H1 (cell line): ENCODE results near the gene ARPP19. TPM values are rescaled to one million over a fixed set of nuclear protein-coding genes. Genes with fewer than 3 reads are reported as not detected.

Experiments used
- CTCF ChIA-PET: fragments of 300-600 bp; sonication (Branson Sonifier 250); formaldehyde crosslinking; loops from one replicate; lab custom pipeline; 2021; ENCODE audit not compliant: partially characterized antibody; lab: Charles Lee
- POLR2A ChIA-PET: fragments of 300-600 bp; sonication (Branson Sonifier 250); formaldehyde crosslinking; loops from one replicate; lab custom pipeline; 2021; ENCODE audit warnings: inconsistent platforms; ENCODE audit not compliant: partially characterized antibody; lab: Charles Lee
- DNase-seq, 2 experiments: peaks; one replicate each; pipeline versions ENCODE4 v3.0.0 to v3.0.0-alpha.2; 2010 to 2022; ENCODE audit warnings: low spot score in 2 of 2, low read depth in 1 of 2, mixed read lengths in 1 of 2
- FAIRE-seq: peaks from 2 replicates; lab custom pipeline; 2011; peaks lifted over from hg19 to GRCh38; lab: Jason Lieb, UNC
- H2AFZ ChIP-seq: 2 replicates; pipeline ENCODE4 v1.8.1; 2012; ENCODE audit warnings: low read length, inconsistent platforms
- H2AK5ac ChIP-seq: 2 replicates; pipeline ENCODE4 v1.6.1; 2013; ENCODE audit warnings: low read depth, low read length
- H2BK120ac ChIP-seq: replicated peaks from 2 replicates; pipeline ENCODE3; 2013; ENCODE audit warnings: low read depth, low read length, inconsistent platforms
- H2BK12ac ChIP-seq: 2 replicates; pipeline ENCODE4 v1.6.1; 2013; ENCODE audit warnings: low read depth, low read length
- H2BK15ac ChIP-seq: 2 replicates; pipeline ENCODE4 v1.6.1; 2013; ENCODE audit warnings: low read length
- H2BK20ac ChIP-seq: 2 replicates; pipeline ENCODE4 v1.6.1; 2013; ENCODE audit warnings: low read length
- H2BK5ac ChIP-seq: 2 replicates; pipeline ENCODE4 v1.6.1; 2013; ENCODE audit warnings: low read depth, low read length
- H3K14ac ChIP-seq: 2 replicates; pipeline ENCODE4 v1.6.1; 2013; ENCODE audit warnings: inconsistent platforms; ENCODE audit not compliant: insufficient read length
- H3K18ac ChIP-seq: 2 replicates; pipeline ENCODE4 v1.6.1; 2013; ENCODE audit warnings: low read length; ENCODE audit errors: extremely low read depth
- H3K23ac ChIP-seq: 2 replicates; pipeline ENCODE4 v1.6.1; 2013; ENCODE audit warnings: inconsistent platforms; ENCODE audit not compliant: insufficient read length
- H3K23me2 ChIP-seq: 2 replicates; pipeline ENCODE4 v1.6.1; 2013; ENCODE audit warnings: low read depth, low read length
- H3K27ac ChIP-seq: 2 replicates; pipeline ENCODE4 v1.6.1; 2011; ENCODE audit warnings: low read depth, low read length, inconsistent platforms
- H3K27me3 ChIP-seq, 4 experiments: replicated peaks in 1 of 4; 1 replicate in 1 of 4; 2 replicates in 3 of 4; pipeline versions ENCODE4 v1.6.1 to v1.8.1; 2011 to 2013; ENCODE audit warnings: low read length in 3 of 4, mild to moderate bottlenecking in 3 of 4, inconsistent platforms in 2 of 4, mixed read lengths in 2 of 4, moderate library complexity in 1 of 4; ENCODE audit not compliant: control insufficient read depth in 3 of 4, insufficient read depth in 3 of 4; ENCODE audit errors: extremely low read depth in 1 of 4
- H3K36me3 ChIP-seq, 4 experiments: 2 replicates each; pipeline versions ENCODE4 v1.6.1 to v1.8.1; 2011 to 2013; ENCODE audit warnings: mild to moderate bottlenecking in 4 of 4, low read length in 3 of 4, moderate library complexity in 2 of 4, control low read depth in 1 of 4, inconsistent platforms in 1 of 4; ENCODE audit not compliant: insufficient read depth in 4 of 4, control insufficient read depth in 2 of 4
- H3K4ac ChIP-seq: replicated peaks from 2 replicates; pipeline ENCODE3; 2013; ENCODE audit warnings: low read length, low read depth, mixed read lengths, inconsistent platforms; ENCODE audit not compliant: insufficient read length
- H3K4me1 ChIP-seq, 4 experiments: replicated peaks in 1 of 4; 1 replicate in 1 of 4; 2 replicates in 3 of 4; pipeline versions ENCODE4 v1.6.1 to v1.8.1; 2011 to 2013; ENCODE audit warnings: low read length in 3 of 4, inconsistent platforms in 2 of 4, mixed read lengths in 1 of 4; ENCODE audit not compliant: insufficient read depth in 4 of 4, control insufficient read depth in 3 of 4
- H3K4me2 ChIP-seq, 2 experiments: 2 replicates each; pipeline versions ENCODE4 v1.6.1 to v1.8.1; 2011 to 2013; ENCODE audit warnings: low read depth in 2 of 2, low read length in 2 of 2, control low read depth in 1 of 2, inconsistent platforms in 1 of 2, mild to moderate bottlenecking in 1 of 2; ENCODE audit not compliant: insufficient read depth in 1 of 2
- H3K4me3 ChIP-seq, 4 experiments: fragments of 200-600, 300-600 bp in 1 of 4; sonication (generic), shearing (Covaris generic), sonication (Bioruptor Twin) in 1 of 4; 2 replicates each; pipeline versions ENCODE4 v1.5.1 to v1.8.1; 2011 to 2016; ENCODE audit warnings: low read length in 4 of 4, low read depth in 3 of 4, control low read depth in 2 of 4, inconsistent platforms in 2 of 4, mild to moderate bottlenecking in 2 of 4, mixed read lengths in 1 of 4, moderate library complexity in 1 of 4; ENCODE audit not compliant: insufficient read depth in 2 of 4; ENCODE audit errors: extremely low read depth in 1 of 4
- H3K56ac ChIP-seq: replicated peaks from 2 replicates; pipeline ENCODE3; 2013; ENCODE audit warnings: low read depth, mild to moderate bottlenecking, mixed read lengths, low read length, inconsistent platforms; ENCODE audit not compliant: insufficient read length
- H3K79me1 ChIP-seq: 2 replicates; pipeline ENCODE4 v1.6.1; 2013; ENCODE audit warnings: low read depth, low read length, control low read depth
- H3K79me2 ChIP-seq, 2 experiments: 2 replicates each; pipeline versions ENCODE4 v1.6.1 to v1.8.1; 2012 to 2013; ENCODE audit warnings: low read length in 2 of 2, mild to moderate bottlenecking in 2 of 2, inconsistent platforms in 1 of 2; ENCODE audit not compliant: insufficient read depth in 2 of 2, control insufficient read depth in 1 of 2
- H3K9ac ChIP-seq, 4 experiments: replicated peaks in 1 of 4; 1 replicate in 1 of 4; 2 replicates in 3 of 4; pipeline versions ENCODE4 v1.6.1 to v1.8.1; 2011 to 2013; ENCODE audit warnings: low read depth in 3 of 4, low read length in 3 of 4, control low read depth in 2 of 4, mild to moderate bottlenecking in 2 of 4, moderate library complexity in 2 of 4, inconsistent platforms in 1 of 4; ENCODE audit errors: extremely low read depth in 1 of 4
- H3K9me3 ChIP-seq, 2 experiments: 2 replicates each; pipeline versions ENCODE4 v1.6.1 to v1.8.1; 2012 to 2013; ENCODE audit warnings: mild to moderate bottlenecking in 2 of 2, moderate library complexity in 2 of 2, control low read depth in 1 of 2, inconsistent platforms in 1 of 2, low read depth in 1 of 2, low read length in 1 of 2, mixed read lengths in 1 of 2; ENCODE audit not compliant: insufficient read depth in 2 of 2
- H4K20me1 ChIP-seq, 2 experiments: replicated peaks in 1 of 2; 2 replicates each; pipeline versions ENCODE3 to v1.8.1; 2011 to 2013; ENCODE audit warnings: inconsistent platforms in 2 of 2, low read length in 2 of 2, mild to moderate bottlenecking in 1 of 2; ENCODE audit not compliant: insufficient read depth in 2 of 2, control insufficient read depth in 1 of 2
- H4K5ac ChIP-seq: 2 replicates; pipeline ENCODE4 v1.6.1; 2013; ENCODE audit warnings: low read length, low read depth, mixed read lengths, inconsistent platforms; ENCODE audit not compliant: insufficient read length
- H4K8ac ChIP-seq: 2 replicates; pipeline ENCODE4 v1.8.0; 2013; ENCODE audit warnings: mild to moderate bottlenecking, moderate library complexity, low read length, inconsistent platforms; ENCODE audit not compliant: insufficient read depth; ENCODE audit errors: extremely low read depth
- H4K91ac ChIP-seq: replicated peaks from 2 replicates; pipeline ENCODE3; 2013; ENCODE audit warnings: low read length, mixed read lengths, inconsistent platforms; ENCODE audit not compliant: insufficient read length
- MAFK ChIP-seq: IDR thresholded peaks from 2 replicates; pipeline ENCODE4 v1.6.1; 2012; ENCODE audit warnings: low read depth, mild to moderate bottlenecking, improper control_type of control experiment, low read length
- YY1 ChIP-seq: IDR thresholded peaks from 2 replicates; pipeline ENCODE4 v1.6.1; 2011; ENCODE audit warnings: low read depth, mild to moderate bottlenecking, low read length
- polyA plus RNA-seq, 7 experiments: library from polyadenylated mRNA; depleted of rRNA in 3 of 7; stranded (reverse) in 5 of 7; unstranded in 2 of 7; fragments of >200 nt in 5 of 7; fragments of 200-250 nt in 2 of 7; gene quantifications; 1 replicate in 5 of 7; 2 replicates in 1 of 7; 4 replicates in 1 of 7; pipeline versions ENCODE4 v1.2.1 to v1.2.3, GENCODE V29; 2011 to 2013; ENCODE audit warnings: missing spikeins in 2 of 7, mixed read lengths in 2 of 7
- total RNA-seq: library from RNA; stranded (reverse); fragmentation: NEBNext Ultra II Directional; extraction: Animal tissue kit (Norgen Biotek cat#: 25700); gene quantifications from 2 replicates; pipeline ENCODE4 v1.2.1, GENCODE V29; 2021

The ARPP19 gene
- total and polyA plus RNA-seq, 2 of the 8 experiments (the other 6 are each of a cell fraction or from before 2014, with no cell fraction given): 81.9 to 274 TPM

GRCh38 chr15:52520421-52520820, 48.4 kb downstream of the ARPP19 start:
- H2BK120ac ChIP-seq: no peak overlapping the region
- no peak overlapping the region for H3K4me2 ChIP-seq
- no peak overlapping the region for H3K18ac ChIP-seq
- ChIA-PET POLR2A (interaction anchor here (0.6 to 1.7 kb wide), 4 partner anchors 9 to 42 kb away, joined by 3 to 4 read pairs (median 3); partner anchors contain the start of gene MYO5A), CTCF (interaction anchor here (1.1 to 1.2 kb wide), 2 partner anchors 215 to 357 kb away, joined by 3 to 4 read pairs; no protein-coding TSS in a partner anchor)
- H3K4me1 ChIP-seq: peaks cover 0 to 4% (median 2%) of the 10 kb centered on the region in 4 experiments; a peak in 4 of 7 replicates
- H3K36me3 ChIP-seq: no peaks in the 10 kb centered on the region
- no peak overlapping the region for H4K5ac ChIP-seq
- no peaks in the 10 kb centered on the region for H3K27me3 ChIP-seq
- no peak overlapping the region for H2BK5ac ChIP-seq
- no peak overlapping the region for H3K4ac ChIP-seq
- FAIRE-seq (no peak), DNase-seq (no peak)
- no peaks in the 10 kb centered on the region for H4K20me1 ChIP-seq
- TF ChIP-seq YY1 (no peak), MAFK (no peak)
- no peak overlapping the region for H3K56ac ChIP-seq
- H2BK12ac ChIP-seq: no peak overlapping the region
- H3K79me1 ChIP-seq: no peaks in the 10 kb centered on the region; the same call in 1 of the 2 replicates
- H2BK20ac ChIP-seq: no peak overlapping the region
- H4K8ac ChIP-seq: no peak overlapping the region
- no peak overlapping the region for H3K4me3 ChIP-seq
- H2BK15ac ChIP-seq: no peak overlapping the region
- no peak overlapping the region for H2AFZ ChIP-seq
- no peak overlapping the region for H3K27ac ChIP-seq
- no peak overlapping the region for H2AK5ac ChIP-seq
- no peaks in the 10 kb centered on the region for H3K23me2 ChIP-seq
- H3K23ac ChIP-seq: no peak overlapping the region
- H3K9me3 ChIP-seq: no peaks in the 10 kb centered on the region
- H4K91ac ChIP-seq: no peak overlapping the region
- H3K9ac ChIP-seq: no peak overlapping the region
- H3K79me2 ChIP-seq: peaks cover 4 to 31% of the 10 kb centered on the region in 2 experiments; a peak in 3 of 4 replicates
- no peak overlapping the region for H3K14ac ChIP-seq
